Measurements from ENCODE around the gene BCAT1. TPM values are rescaled to one million over a fixed set of nuclear protein-coding genes. Genes with fewer than 3 reads are reported as not detected.
A peak's percentile ranks its signal among the peaks of the same experiment; 100 is the strongest.

Gene BCAT1
- total RNA-seq, 2 donors from 2014 or later, result 53.4 to 71.1 TPM

DNA sequence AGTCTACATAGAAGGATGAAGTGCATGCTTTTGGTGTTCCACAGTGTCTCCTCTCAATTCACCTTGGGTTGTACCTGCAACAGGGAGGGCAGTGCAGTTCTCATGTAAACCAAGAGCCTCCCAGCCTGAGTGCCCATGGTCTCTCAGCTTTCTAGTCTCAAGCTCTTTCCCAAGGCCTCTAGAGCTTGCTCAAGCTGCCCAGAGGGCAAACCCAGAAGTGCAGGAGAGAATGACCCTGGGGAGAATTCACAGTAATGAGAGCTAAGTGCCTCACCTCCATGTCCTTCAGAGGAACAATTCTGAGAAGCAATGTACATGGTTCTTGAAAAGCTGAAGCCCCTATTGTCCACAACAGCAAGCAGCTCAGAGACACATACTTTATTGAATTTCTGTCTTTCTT is 180.5 kb downstream of the BCAT1 start:
- peaks cover 0 to 6% of the 10 kb centered on the region in 2 donors for H3K36me3 Mint-ChIP-seq (ENCODE audit: insufficient read depth in 2 of 2)
- H3K4me1 Mint-ChIP-seq (ENCODE audit: low read depth), result peaks cover 37% of the 10 kb centered on the region
- no peak for ATAC-seq (replicated peaks in 1 of 2)
- H3K27ac Mint-ChIP-seq, result no peak overlapping the region
- peaks cover 13% of the 10 kb centered on the region for H3K27me3 Mint-ChIP-seq (ENCODE audit: low read depth)
- DNase-seq, result no peak
- no peaks in the 10 kb centered on the region for H3K9me3 Mint-ChIP-seq
- H3K4me3 Mint-ChIP-seq, result no peak overlapping the region

- ATAC-seq (replicated peaks in 1 of 2), result peak; percentile 77
- H3K36me3 Mint-ChIP-seq (ENCODE audit: insufficient read depth in 2 of 2), result peaks cover 0 to 6% of the 10 kb centered on the region in 2 donors
Observed at GRCh38 chr12:24767016-24767415, 181.9 kb downstream of the BCAT1 start.

GRCh38 chr12:24764712-24765111 is 184.2 kb downstream of the BCAT1 start:
- peak overlapping the region; percentile 3 for H3K27ac Mint-ChIP-seq
- no peak for DNase-seq

More at GRCh38 chr12:24767016-24767415, 181.9 kb downstream of the BCAT1 start:
- Mint-ChIP-seq H3K4me1 (ENCODE audit: low read depth) (peaks cover 37% of the 10 kb centered on the region), H3K27ac (peak overlapping the region; percentile 20), H3K9me3 (no peaks in the 10 kb centered on the region), H3K27me3 (ENCODE audit: low read depth) (peaks cover 13% of the 10 kb centered on the region), H3K4me3 (no peak overlapping the region)
- peak; percentile 28 to 40 for DNase-seq

GRCh38 chr12:24760606-24761378 is 188.1 kb downstream of the BCAT1 start:
- H3K27me3 Mint-ChIP-seq (ENCODE audit: low read depth), result peaks cover 10% of the 10 kb centered on the region
- DNase-seq, result no peak
- H3K9me3 Mint-ChIP-seq, result no peaks in the 10 kb centered on the region
- H3K4me1 Mint-ChIP-seq (ENCODE audit: low read depth), result peaks cover 21% of the 10 kb centered on the region
- H3K36me3 Mint-ChIP-seq (ENCODE audit: insufficient read depth in 2 of 2), result peaks cover 0 to 6% of the 10 kb centered on the region in 2 donors
- H3K27ac Mint-ChIP-seq, result no peak overlapping the region
- H3K4me3 Mint-ChIP-seq, result no peak overlapping the region
- ATAC-seq (replicated peaks in 1 of 2), result no peak

More at GRCh38 chr12:24764712-24765111, 184.2 kb downstream of the BCAT1 start:
- Mint-ChIP-seq H3K4me3 (peak overlapping the region in 1 of 2 donors; percentile 3), H3K4me1 (ENCODE audit: low read depth) (peaks cover 37% of the 10 kb centered on the region), H3K9me3 (no peaks in the 10 kb centered on the region), H3K36me3 (ENCODE audit: insufficient read depth in 2 of 2) (peaks cover 0 to 6% of the 10 kb centered on the region in 2 donors), H3K27me3 (ENCODE audit: low read depth) (no peaks in the 10 kb centered on the region)
- peak; percentile 70 to 78 for ATAC-seq (replicated peaks in 1 of 2)

DNA sequence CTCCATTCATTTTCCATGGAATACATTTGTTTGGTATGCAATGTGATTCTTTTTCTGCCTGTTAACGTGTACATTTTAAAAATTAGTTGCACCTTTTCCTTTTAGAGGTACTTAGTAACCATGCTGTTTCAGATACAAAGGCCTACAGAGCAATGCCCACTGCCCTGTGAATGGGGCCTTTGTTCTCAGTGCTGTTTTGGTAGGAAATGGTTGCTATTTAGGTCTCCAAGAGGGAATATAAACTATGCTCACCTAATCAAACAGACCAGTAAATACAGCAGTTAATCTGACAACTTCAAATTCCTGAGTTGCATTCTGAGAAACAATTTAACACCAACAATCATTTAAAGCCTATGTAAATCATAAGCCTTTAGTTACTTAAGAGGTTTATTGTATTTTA is 188.7 kb downstream of the BCAT1 start:
- no peak for ATAC-seq (replicated peaks in 1 of 2)
- H3K27me3 Mint-ChIP-seq (ENCODE audit: low read depth), result peaks cover 12% of the 10 kb centered on the region
- peaks cover 21% of the 10 kb centered on the region for H3K4me1 Mint-ChIP-seq (ENCODE audit: low read depth)

More for the DNA sequence above, 188.7 kb downstream of the BCAT1 start:
- DNase-seq, result no peak
- H3K36me3 Mint-ChIP-seq (ENCODE audit: insufficient read depth in 2 of 2), result peaks cover 0 to 6% of the 10 kb centered on the region in 2 donors
- no peak overlapping the region for H3K27ac Mint-ChIP-seq
- no peak overlapping the region for H3K4me3 Mint-ChIP-seq
- H3K9me3 Mint-ChIP-seq, result no peaks in the 10 kb centered on the region

Other genes starting within 250 kb of the BCAT1 start
- under 1 TPM in 1 of 2 donors, not detected in 1; 0.17 TPM for gene DNAI7, start 246.1 kb upstream of the BCAT1 start, total RNA-seq
- 10 to 100 TPM; 22.5 to 23.4 TPM for gene ETFRF1, start 246.1 kb upstream of the BCAT1 start, total RNA-seq

Data from activated T-cell treated with anti-CD3 and anti-CD28 coated beads, Interleukin-2, amount 50 U/mL, for 72 hours (primary cell).